ENCODE measurements around the gene ABCA2. TPM values are rescaled to one million over a fixed set of nuclear protein-coding genes. Genes with fewer than 3 reads are reported as not detected.

The ABCA2 gene
- polyA plus RNA-seq, 3 donors from 2014 or later: 2.2 to 34.5 (median 6.3) TPM

GRCh38 chr9:136994888-136995230 lies 33.2 kb downstream of the ABCA2 start:
- H3K27ac Mint-ChIP-seq: peak overlapping the region in 3 of 6 donors; percentile 86 to 99 (median 99)
- H3K27me3 Mint-ChIP-seq (ENCODE audit: low read depth in 3 of 3): peaks cover 13 to 41% (median 26%) of the 10 kb centered on the region in 3 donors
- no peaks in the 10 kb centered on the region for H3K36me3 Mint-ChIP-seq
- H3K4me1 Mint-ChIP-seq: peaks cover 53 to 59% of the 10 kb centered on the region in 2 donors
- DNase-seq: peak in 2 of 3 donors; percentile 19 to 50
- no peaks in the 10 kb centered on the region for H3K9me3 Mint-ChIP-seq
- H3K4me3 Mint-ChIP-seq: peak overlapping the region; percentile 53 to 91 (median 85)

GRCh38 chr9:136994180-136994887 lies 33.7 kb downstream of the ABCA2 start:
- H3K4me3 Mint-ChIP-seq: peak overlapping the region; percentile 87 to 89 (median 88)
- H3K27me3 Mint-ChIP-seq (ENCODE audit: low read depth in 3 of 3): peaks cover 12 to 39% (median 26%) of the 10 kb centered on the region in 3 donors
- H3K4me1 Mint-ChIP-seq: peaks cover 50 to 53% of the 10 kb centered on the region in 2 donors
- no peaks in the 10 kb centered on the region for H3K9me3 Mint-ChIP-seq
- peak in 1 of 3 donors; percentile 14 for DNase-seq
- peak overlapping the region in 5 of 6 donors; percentile 89 to 98 (median 97) for H3K27ac Mint-ChIP-seq
- no peaks in the 10 kb centered on the region for H3K36me3 Mint-ChIP-seq

DNA sequence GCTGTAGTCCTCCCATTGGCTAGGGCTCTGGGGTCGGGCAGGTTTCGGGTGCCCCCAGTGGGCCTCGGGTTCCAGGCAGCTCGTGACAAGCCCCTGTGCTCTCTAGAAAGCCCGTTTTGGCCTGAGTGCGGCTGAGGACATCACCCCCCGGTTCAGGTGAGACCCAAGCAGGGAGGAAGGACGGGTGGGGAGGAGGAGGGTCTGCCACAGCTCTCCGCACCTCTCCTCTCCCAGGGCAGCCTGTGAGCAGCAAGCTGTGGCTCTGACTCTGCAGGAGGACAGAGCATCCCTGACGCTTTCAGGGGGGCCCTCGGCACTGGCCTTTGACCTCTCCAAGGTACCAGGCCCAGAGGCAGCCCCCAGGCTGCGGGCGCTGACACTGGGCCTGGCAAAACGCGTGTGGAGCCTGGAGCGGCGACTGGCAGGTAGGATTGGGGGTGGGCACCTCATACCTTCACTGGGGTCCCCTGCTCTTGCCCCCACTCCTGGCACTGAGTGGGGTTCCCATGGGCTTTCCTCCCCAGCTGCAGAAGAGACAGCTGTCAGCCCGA lies 35.1 kb downstream of the ABCA2 start:
- Mint-ChIP-seq H3K9me3 (no peaks in the 10 kb centered on the region), H3K4me1 (peaks cover 38 to 40% of the 10 kb centered on the region in 2 donors), H3K4me3 (peak overlapping the region; percentile 87 to 89 (median 88)), H3K27ac (peak overlapping the region; percentile 89 to 98 (median 96)), H3K36me3 (peaks cover 0 to under 1% (median 0%) of the 10 kb centered on the region in 3 donors), H3K27me3 (ENCODE audit: low read depth in 3 of 3) (peaks cover 5 to 37% (median 21%) of the 10 kb centered on the region in 3 donors)
- no peak for DNase-seq

DNA sequence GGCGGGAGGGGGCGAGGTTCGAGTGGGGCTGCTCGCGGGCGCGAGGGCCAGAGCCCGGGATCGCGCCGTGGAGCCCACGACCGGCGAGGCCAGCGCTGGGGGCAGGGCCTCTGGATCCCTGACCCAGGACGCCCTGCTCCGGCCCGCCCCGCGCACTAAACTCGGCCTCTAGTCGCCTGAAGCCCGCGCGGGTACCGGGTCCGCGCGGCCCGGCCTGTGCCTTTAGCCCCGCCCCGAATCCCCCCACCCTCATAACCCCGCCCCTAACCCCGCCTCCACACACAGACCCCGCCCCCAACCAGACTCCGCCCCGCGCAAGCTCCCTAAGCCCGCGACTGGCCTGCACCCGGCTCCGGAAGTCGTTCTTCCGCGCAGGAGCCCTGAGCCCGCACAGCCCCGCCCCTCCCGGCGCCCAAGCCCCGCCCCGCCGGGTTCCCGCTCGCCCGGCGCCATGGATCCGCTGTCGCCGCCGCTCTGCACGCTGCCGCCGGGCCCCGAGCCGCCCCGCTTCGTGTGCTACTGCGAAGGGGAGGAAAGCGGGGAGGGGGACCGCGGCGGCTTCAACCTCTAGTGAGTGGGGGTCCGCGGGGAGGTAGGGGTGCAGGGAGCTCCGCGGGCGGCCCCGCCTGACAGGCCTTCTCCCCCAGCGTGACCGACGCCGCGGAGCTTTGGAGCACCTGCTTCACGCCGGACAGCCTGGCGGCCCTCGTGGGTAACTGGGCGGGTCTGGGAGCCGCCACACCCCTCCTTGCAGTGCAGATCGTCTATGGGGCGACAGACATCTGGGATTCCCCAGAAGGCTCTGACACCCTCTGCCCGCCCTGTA lies 35.8 kb downstream of the ABCA2 start, which contains the start of gene PAXX:
Gene PAXX (plus strand): TSS at position 430 of the 826 bp plus-strand sequence. CDS start 22 bp downstream, at position 452.
- peaks cover 0 to 4% (median 0%) of the 10 kb centered on the region in 3 donors for H3K36me3 Mint-ChIP-seq
- H3K27me3 Mint-ChIP-seq (ENCODE audit: low read depth in 3 of 3): peaks cover 0 to 31% (median 17%) of the 10 kb centered on the region in 3 donors
- no peaks in the 10 kb centered on the region for H3K9me3 Mint-ChIP-seq
- H3K4me1 Mint-ChIP-seq: peaks cover 31 to 33% of the 10 kb centered on the region in 2 donors
- peak within 1 kb of the TSS; percentile 89 to 98 (median 96) for H3K27ac Mint-ChIP-seq
- peak; percentile 92 to 94 (median 94) for DNase-seq
- H3K4me3 Mint-ChIP-seq: peak within 1 kb of the TSS; percentile 87 to 89 (median 88)

GRCh38 chr9:136990242-136990911 lies 37.7 kb downstream of the ABCA2 start:
- peak overlapping the region; percentile 63 to 95 (median 85) for H3K27ac Mint-ChIP-seq
- DNase-seq: no peak
- peak overlapping the region; percentile 73 to 82 (median 81) for H3K4me3 Mint-ChIP-seq
- peaks cover 2 to 20% (median 12%) of the 10 kb centered on the region in 3 donors for H3K27me3 Mint-ChIP-seq (ENCODE audit: low read depth in 3 of 3)
- H3K9me3 Mint-ChIP-seq: no peaks in the 10 kb centered on the region
- H3K36me3 Mint-ChIP-seq: peaks cover 0 to 4% (median 0%) of the 10 kb centered on the region in 3 donors
- H3K4me1 Mint-ChIP-seq: peaks cover 22 to 24% of the 10 kb centered on the region in 2 donors

GRCh38 chr9:136988872-136989271 lies 39.2 kb downstream of the ABCA2 start:
- Mint-ChIP-seq H3K4me3 (no peak overlapping the region), H3K27ac (peak overlapping the region in 1 of 6 donors; percentile 24), H3K4me1 (peaks cover 23 to 24% of the 10 kb centered on the region in 2 donors), H3K36me3 (peaks cover 0 to 7% (median 2%) of the 10 kb centered on the region in 3 donors), H3K27me3 (ENCODE audit: low read depth in 3 of 3) (peaks cover 5 to 16% (median 13%) of the 10 kb centered on the region in 3 donors), H3K9me3 (no peaks in the 10 kb centered on the region)
- DNase-seq: no peak

GRCh38 chr9:136985853-136986252 lies 42.2 kb downstream of the ABCA2 start:
- H3K9me3 Mint-ChIP-seq: no peaks in the 10 kb centered on the region
- no peak overlapping the region for H3K27ac Mint-ChIP-seq
- H3K4me1 Mint-ChIP-seq: peaks cover 8 to 10% of the 10 kb centered on the region in 2 donors
- no peak for DNase-seq
- H3K27me3 Mint-ChIP-seq (ENCODE audit: low read depth in 3 of 3): peaks cover 4 to 9% (median 8%) of the 10 kb centered on the region in 3 donors
- H3K4me3 Mint-ChIP-seq: peak overlapping the region in 1 of 5 donors; percentile 21
- peaks cover 0 to 9% (median 4%) of the 10 kb centered on the region in 3 donors for H3K36me3 Mint-ChIP-seq

- DNase-seq: no peak
- Mint-ChIP-seq H3K4me1 (peaks cover 6 to 7% of the 10 kb centered on the region in 2 donors), H3K36me3 (peaks cover 0 to 9% (median 4%) of the 10 kb centered on the region in 3 donors), H3K27me3 (ENCODE audit: low read depth in 3 of 3) (peaks cover 2 to 9% (median 8%) of the 10 kb centered on the region in 3 donors), H3K9me3 (no peaks in the 10 kb centered on the region), H3K4me3 (no peak overlapping the region), H3K27ac (no peak overlapping the region)
These were observed 42.9 kb downstream of the ABCA2 start for GRCh38 chr9:136985027-136985602.

- Mint-ChIP-seq H3K9me3 (no peaks in the 10 kb centered on the region), H3K4me3 (no peak overlapping the region), H3K4me1 (peaks cover 6 to 7% of the 10 kb centered on the region in 2 donors), H3K27me3 (ENCODE audit: low read depth in 3 of 3) (peaks cover 2 to 9% (median 8%) of the 10 kb centered on the region in 3 donors), H3K27ac (no peak overlapping the region), H3K36me3 (peaks cover 0 to 9% (median 4%) of the 10 kb centered on the region in 3 donors)
- DNase-seq: no peak
These were observed 43.5 kb downstream of the ABCA2 start for GRCh38 chr9:136984464-136985026.

- no peaks in the 10 kb centered on the region for H3K9me3 Mint-ChIP-seq
- no peak for DNase-seq
- H3K4me3 Mint-ChIP-seq: peak overlapping the region in 3 of 5 donors; percentile 3 to 21 (median 16)
- H3K36me3 Mint-ChIP-seq: peaks cover 0 to 9% (median 4%) of the 10 kb centered on the region in 3 donors
- H3K27me3 Mint-ChIP-seq (ENCODE audit: low read depth in 3 of 3): peaks cover 2 to 9% (median 4%) of the 10 kb centered on the region in 3 donors
- H3K4me1 Mint-ChIP-seq: peaks cover 6 to 7% of the 10 kb centered on the region in 2 donors
- no peak overlapping the region for H3K27ac Mint-ChIP-seq
These were observed 44.3 kb downstream of the ABCA2 start for GRCh38 chr9:136983656-136984314.

- Mint-ChIP-seq H3K4me1 (peaks cover 6 to 7% of the 10 kb centered on the region in 2 donors), H3K27ac (no peak overlapping the region), H3K27me3 (ENCODE audit: low read depth in 3 of 3) (peaks cover 2 to 9% (median 4%) of the 10 kb centered on the region in 3 donors), H3K9me3 (no peaks in the 10 kb centered on the region), H3K4me3 (no peak overlapping the region), H3K36me3 (peaks cover 0 to 9% (median 4%) of the 10 kb centered on the region in 3 donors)
- no peak for DNase-seq
These were observed 44.9 kb downstream of the ABCA2 start for GRCh38 chr9:136983167-136983566.
